ENCODE results near the gene FCAR. TPM values are rescaled to one million over a fixed set of nuclear protein-coding genes. Genes with fewer than 3 reads are reported as not detected.

FCAR gene
- not detected in 5 replicates for total RNA-seq (2022; extraction: Qiagen RNA extraction; ENCODE audit: low read depth)

DNA sequence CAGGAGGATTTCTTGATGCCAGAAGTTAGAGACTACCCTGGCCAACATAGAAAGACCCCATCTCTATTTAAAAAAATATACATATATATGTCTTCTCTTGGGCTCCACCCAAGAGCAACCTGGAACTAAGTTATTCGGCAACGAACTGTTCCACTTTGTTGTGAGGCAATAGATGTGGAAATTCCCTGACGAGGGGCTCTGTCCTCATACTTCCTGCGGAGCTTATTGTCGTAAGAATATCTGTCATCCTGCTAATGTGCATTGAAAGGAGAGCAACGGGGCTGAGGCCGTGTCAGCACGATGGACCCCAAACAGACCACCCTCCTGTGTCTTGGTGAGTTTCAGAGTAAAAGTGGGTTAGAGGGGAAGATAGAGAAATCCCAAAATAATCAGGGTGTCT, at the start of gene FCAR:
FCAR (plus strand) TSS at position 246 of the 400 bp plus-strand sequence; CDS start at position 301, 55 bp downstream.

DNA sequence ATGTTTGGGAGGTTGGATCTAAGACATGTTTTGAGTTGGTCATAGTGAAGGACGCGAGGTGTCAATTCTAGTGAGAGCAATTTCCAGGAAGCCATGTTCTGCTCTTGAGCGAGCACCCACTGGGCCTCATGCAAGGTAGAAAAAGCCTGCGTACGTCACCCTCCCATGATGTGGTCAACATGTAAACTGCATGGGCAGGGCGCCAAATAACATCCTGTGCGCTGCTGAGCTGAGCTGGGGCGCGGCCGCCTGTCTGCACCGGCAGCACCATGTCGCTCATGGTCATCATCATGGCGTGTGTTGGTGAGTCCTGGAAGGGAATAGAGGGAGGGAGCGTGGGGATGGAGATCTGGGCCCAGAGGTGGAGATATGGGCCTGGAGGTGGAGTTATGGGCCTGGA, 41.5 kb upstream of the FCAR start, which contains the start of gene KIR2DS4:
KIR2DS4 (plus strand) TSS at position 181 of the 400 bp plus-strand sequence.

DNA sequence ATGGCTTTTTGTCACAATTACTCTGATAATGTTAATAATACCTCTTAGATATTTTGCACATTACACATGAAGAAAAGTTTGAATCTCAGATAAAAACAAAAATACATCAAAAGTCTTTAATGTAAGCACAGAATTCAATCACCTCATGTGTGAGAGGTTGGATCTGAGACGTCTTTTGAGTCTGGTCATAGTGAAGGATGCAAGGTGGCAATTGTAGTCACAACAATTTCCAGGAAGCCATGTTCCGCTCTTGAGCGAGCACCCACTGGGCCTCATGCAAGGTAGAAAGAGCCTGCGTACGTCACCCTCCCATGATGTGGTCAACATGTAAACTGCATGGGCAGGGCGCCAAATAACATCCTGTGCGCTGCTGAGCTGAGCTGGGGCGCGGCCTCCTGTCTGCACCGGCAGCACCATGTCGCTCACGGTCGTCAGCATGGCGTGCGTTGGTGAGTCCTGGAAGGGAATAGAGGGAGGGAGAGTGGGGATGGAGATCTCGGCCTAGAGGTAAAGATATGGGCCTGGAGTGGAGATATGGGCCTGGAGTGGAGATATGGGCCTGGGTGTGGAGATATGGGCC, 23.9 kb upstream of the FCAR start, which contains the start of gene KIR3DL2:
KIR3DL2 (plus strand) TSS at position 383 of the 580 bp plus-strand sequence; CDS start at position 416, 33 bp downstream.

DNA sequence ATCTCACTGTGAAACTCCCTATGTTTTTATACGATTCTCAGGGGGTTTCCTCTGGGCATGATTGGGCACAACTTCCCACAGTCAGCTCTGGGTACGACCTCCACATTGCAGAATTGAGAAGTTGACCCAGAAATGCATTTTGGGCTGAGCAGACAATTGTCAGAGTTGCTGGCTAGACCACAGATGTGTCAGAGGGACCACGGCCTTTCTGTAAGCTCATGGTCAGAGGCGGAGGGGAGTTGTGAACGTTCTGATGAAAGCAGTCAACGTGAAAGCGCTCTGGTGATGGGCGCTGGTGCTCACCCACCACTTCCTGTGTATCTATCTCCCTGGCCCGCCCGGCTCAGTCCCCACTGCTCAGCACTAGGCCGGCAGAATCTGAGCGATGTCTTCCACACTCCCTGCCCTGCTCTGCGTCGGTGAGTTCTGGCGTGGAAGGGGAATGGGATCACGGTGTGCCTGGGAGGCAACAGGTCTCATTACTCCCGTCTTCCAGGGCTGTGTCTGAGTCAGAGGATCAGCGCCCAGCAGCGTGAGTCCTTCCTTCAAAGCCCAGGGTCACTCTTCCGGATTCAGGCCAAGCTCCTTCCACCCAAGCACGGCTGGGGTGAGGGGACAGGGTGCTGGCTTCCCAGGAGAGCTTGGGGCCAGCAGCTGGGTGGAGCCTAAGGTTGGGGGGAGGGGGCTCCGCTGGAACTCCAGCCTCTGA, 31.9 kb downstream of the FCAR start, which contains the start of gene NCR1:
NCR1 (plus strand) TSS at position 346 of the 709 bp plus-strand sequence; CDS start at position 386, 40 bp downstream.

Other genes with a start within 250 kb of the FCAR start
- gene LILRB1, start 243.8 kb upstream of the FCAR start, total RNA-seq (2022; extraction: Qiagen RNA extraction; ENCODE audit: low read depth), result 0.03 TPM in 1 of 5 replicates, not detected in the others
- not detected in 5 replicates for gene LILRB4, start 211.2 kb upstream of the FCAR start, total RNA-seq (2022; extraction: Qiagen RNA extraction; ENCODE audit: low read depth)
- not detected in 5 replicates for gene KIR3DL3, start 149.8 kb upstream of the FCAR start, total RNA-seq (2022; extraction: Qiagen RNA extraction; ENCODE audit: low read depth)
- gene KIR2DL3, start 135.7 kb upstream of the FCAR start, total RNA-seq (2022; extraction: Qiagen RNA extraction; ENCODE audit: low read depth), result not detected in 5 replicates
- gene KIR2DL1, start 104.4 kb upstream of the FCAR start, total RNA-seq (2022; extraction: Qiagen RNA extraction; ENCODE audit: low read depth), result not detected in 5 replicates
- gene KIR2DL4, start 70.6 kb upstream of the FCAR start, total RNA-seq (2022; extraction: Qiagen RNA extraction; ENCODE audit: low read depth), result not detected in 5 replicates
- not detected in 5 replicates for gene KIR3DL1, start 57.8 kb upstream of the FCAR start, total RNA-seq (2022; extraction: Qiagen RNA extraction; ENCODE audit: low read depth)
- gene KIR2DS4, start 41.6 kb upstream of the FCAR start, total RNA-seq (2022; extraction: Qiagen RNA extraction; ENCODE audit: low read depth), result not detected in 5 replicates
- gene KIR3DL2, start 23.8 kb upstream of the FCAR start, total RNA-seq (2022; extraction: Qiagen RNA extraction; ENCODE audit: low read depth), result not detected in 5 replicates
- gene NCR1, start 31.9 kb downstream of the FCAR start, total RNA-seq (2022; extraction: Qiagen RNA extraction; ENCODE audit: low read depth), result not detected in 5 replicates
- gene NLRP7, start 73.3 kb downstream of the FCAR start, total RNA-seq (2022; extraction: Qiagen RNA extraction; ENCODE audit: low read depth), result not detected in 5 replicates
- 24.0 to 26.8 TPM (median 25.2 TPM) in 5 replicates for gene NLRP2, start 92.1 kb downstream of the FCAR start, total RNA-seq (2022; extraction: Qiagen RNA extraction; ENCODE audit: low read depth)
- 0.07 to 0.22 TPM (median 0.10 TPM) in 5 replicates for gene GP6, start 164.0 kb downstream of the FCAR start, total RNA-seq (2022; extraction: Qiagen RNA extraction; ENCODE audit: low read depth)
- 16.7 to 22.3 TPM (median 21.3 TPM) in 5 replicates for gene RDH13, start 188.9 kb downstream of the FCAR start, total RNA-seq (2022; extraction: Qiagen RNA extraction; ENCODE audit: low read depth)
- 4.6 to 5.7 TPM (median 5.2 TPM) in 5 replicates for gene EPS8L1, start 201.6 kb downstream of the FCAR start, total RNA-seq (2022; extraction: Qiagen RNA extraction; ENCODE audit: low read depth)
- 58.4 to 86.7 TPM (median 84.2 TPM) in 5 replicates for gene PPP1R12C, start 243.4 kb downstream of the FCAR start, total RNA-seq (2022; extraction: Qiagen RNA extraction; ENCODE audit: low read depth)

Measured in A549 treated with RU486 at 1 μM for 4 hours (cell line).